Measurements from ENCODE around the gene FLT1. TPM values are rescaled to one million over a fixed set of nuclear protein-coding genes. Genes with fewer than 3 reads are reported as not detected.
A peak's percentile ranks its signal among the peaks of the same experiment; 100 is the strongest.

Gene FLT1
- polyA plus RNA-seq: 1 to 10 TPM in 2 of 4 donors, under 1 TPM in 2; 0.45 to 8.8 (median 3.0) TPM
- long read RNA-seq, donor 1, full-length matches to known transcripts: 2 of 2 reads
- long read RNA-seq, donor 1, partial matches to known transcripts: 0 of 2 reads
- long read RNA-seq, donor 1, other reads (novel, unspliced or antisense): 0 of 2 reads
- long read RNA-seq, donor 2, full-length matches to known transcripts: 1 of 1 reads
- long read RNA-seq, donor 2, partial matches to known transcripts: 0 of 1 reads
- long read RNA-seq, donor 2, other reads (novel, unspliced or antisense): 0 of 1 reads
- long read RNA-seq, donor 3: 0 reads
- long read RNA-seq, donor 4: 0 reads
- long read RNA-seq, donor 5: 0 reads
- long read RNA-seq, donor 6: 0 reads
- long read RNA-seq, donor 7: 0 reads
- long read RNA-seq, donor 8: 0 reads
- long read RNA-seq, donor 9: 0 reads
- long read RNA-seq, donor 10, full-length matches to known transcripts: 1 of 1 reads
- long read RNA-seq, donor 10, partial matches to known transcripts: 0 of 1 reads
- long read RNA-seq, donor 10, other reads (novel, unspliced or antisense): 0 of 1 reads

- FAIRE-seq (no peak), DNase-seq (peak in 1 of 2 donors; percentile 55)
- Histone ChIP-seq H3K4me1 (ENCODE audit: control insufficient read depth in 3 of 3, insufficient read depth in 2 of 3, low read depth in 1 of 3, low read length in 2 of 3) (peaks cover 0 to 8% (median 0%) of the 10 kb centered on the region in 3 donors), H3K27me3 (ENCODE audit: control insufficient read depth in 3 of 3, insufficient read depth in 3 of 3, low read length in 3 of 3) (peaks cover 23 to 59% (median 25%) of the 10 kb centered on the region in 3 donors), H3K36me3 (ENCODE audit: control insufficient read depth in 3 of 3, insufficient read depth in 2 of 3, low read depth in 1 of 3, low read length in 3 of 3) (no peaks in the 10 kb centered on the region), H3K4me3 (ENCODE audit: low read depth in 1 of 3, low read length in 3 of 3) (peak within 1 kb of the TSS; percentile 20 to 47 (median 22)), H3K27ac (ENCODE audit: low read depth in 1 of 3, low read length in 2 of 3) (peak within 1 kb of the TSS in 1 of 3 donors; percentile 63), H3K9me3 (ENCODE audit: control insufficient read depth in 2 of 2, insufficient read depth in 1 of 2, low read depth in 1 of 2, low read length in 1 of 2) (no peaks in the 10 kb centered on the region)
- 0 to 1% (median 0%) methylated on average over 41 to 84 of the region's 84 CpGs for WGBS, 3 donors
Observed at GRCh38 chr13:28494778-28495537, at the start of gene FLT1. Gene FLT1 (minus strand): TSS chr13:28495128. CDS start chr13:28494843, 285 bp downstream.

GRCh38 chr13:28544026-28544425, 49.1 kb upstream of the FLT1 start:
- Histone ChIP-seq H3K9me3 (ENCODE audit: control insufficient read depth in 2 of 2, insufficient read depth in 1 of 2, low read depth in 1 of 2, low read length in 1 of 2) (peaks cover 0 to 19% of the 10 kb centered on the region in 2 donors), H3K27me3 (ENCODE audit: control insufficient read depth in 3 of 3, insufficient read depth in 3 of 3, low read length in 3 of 3) (no peaks in the 10 kb centered on the region), H3K4me3 (ENCODE audit: low read depth in 1 of 3, low read length in 3 of 3) (no peak overlapping the region), H3K36me3 (ENCODE audit: control insufficient read depth in 3 of 3, insufficient read depth in 2 of 3, low read depth in 1 of 3, low read length in 3 of 3) (no peaks in the 10 kb centered on the region), H3K27ac (ENCODE audit: low read depth in 1 of 3, low read length in 2 of 3) (no peak overlapping the region), H3K4me1 (ENCODE audit: control insufficient read depth in 3 of 3, insufficient read depth in 2 of 3, low read depth in 1 of 3, low read length in 2 of 3) (peaks cover 0 to 14% (median 1%) of the 10 kb centered on the region in 3 donors)
- no peak for DNase-seq
- WGBS, 3 donors: 81 to 100% (median 84%) methylated on average over 1 of the region's 1 CpG
- no peak for FAIRE-seq

- DNase-seq (no peak), FAIRE-seq (no peak)
- H3K4me3 ChIP-seq (ENCODE audit: low read depth in 1 of 3, low read length in 3 of 3): no peak overlapping the region
- H3K27ac ChIP-seq (ENCODE audit: low read depth in 1 of 3, low read length in 2 of 3): no peak overlapping the region
- peaks cover 0 to 5% (median 0%) of the 10 kb centered on the region in 3 donors for H3K4me1 ChIP-seq (ENCODE audit: control insufficient read depth in 3 of 3, insufficient read depth in 2 of 3, low read depth in 1 of 3, low read length in 2 of 3)
- WGBS, 3 donors: 76 to 96% (median 87%) methylated on average over 4 of the region's 4 CpGs
- H3K27me3 ChIP-seq (ENCODE audit: control insufficient read depth in 3 of 3, insufficient read depth in 3 of 3, low read length in 3 of 3): no peaks in the 10 kb centered on the region
- H3K9me3 ChIP-seq (ENCODE audit: control insufficient read depth in 2 of 2, insufficient read depth in 1 of 2, low read depth in 1 of 2, low read length in 1 of 2): peaks cover 0 to 19% of the 10 kb centered on the region in 2 donors
- H3K36me3 ChIP-seq (ENCODE audit: control insufficient read depth in 3 of 3, insufficient read depth in 2 of 3, low read depth in 1 of 3, low read length in 3 of 3): no peaks in the 10 kb centered on the region
Observed at GRCh38 chr13:28542804-28543203, 47.9 kb upstream of the FLT1 start.

GRCh38 chr13:28541966-28542365, 47.0 kb upstream of the FLT1 start:
- no peak overlapping the region for H3K4me3 ChIP-seq (ENCODE audit: low read depth in 1 of 3, low read length in 3 of 3)
- FAIRE-seq (no peak), DNase-seq (no peak)
- no peaks in the 10 kb centered on the region for H3K27me3 ChIP-seq (ENCODE audit: control insufficient read depth in 3 of 3, insufficient read depth in 3 of 3, low read length in 3 of 3)
- WGBS, 3 donors: 82 to 88% (median 87%) methylated on average over 2 of the region's 2 CpGs
- peaks cover 0 to 5% (median 0%) of the 10 kb centered on the region in 3 donors for H3K4me1 ChIP-seq (ENCODE audit: control insufficient read depth in 3 of 3, insufficient read depth in 2 of 3, low read depth in 1 of 3, low read length in 2 of 3)
- no peaks in the 10 kb centered on the region for H3K36me3 ChIP-seq (ENCODE audit: control insufficient read depth in 3 of 3, insufficient read depth in 2 of 3, low read depth in 1 of 3, low read length in 3 of 3)
- no peak overlapping the region for H3K27ac ChIP-seq (ENCODE audit: low read depth in 1 of 3, low read length in 2 of 3)
- H3K9me3 ChIP-seq (ENCODE audit: control insufficient read depth in 2 of 2, insufficient read depth in 1 of 2, low read depth in 1 of 2, low read length in 1 of 2): peaks cover 0 to 19% of the 10 kb centered on the region in 2 donors

GRCh38 chr13:28540612-28541011, 45.7 kb upstream of the FLT1 start:
- H3K27ac ChIP-seq (ENCODE audit: low read depth in 1 of 3, low read length in 2 of 3): no peak overlapping the region
- no peaks in the 10 kb centered on the region for H3K36me3 ChIP-seq (ENCODE audit: control insufficient read depth in 3 of 3, insufficient read depth in 2 of 3, low read depth in 1 of 3, low read length in 3 of 3)
- WGBS, 3 donors: 23 to 55% (median 31%) methylated on average over 6 of the region's 6 CpGs
- DNase-seq (no peak), FAIRE-seq (no peak)
- no peak overlapping the region for H3K4me3 ChIP-seq (ENCODE audit: low read depth in 1 of 3, low read length in 3 of 3)
- no peaks in the 10 kb centered on the region for H3K27me3 ChIP-seq (ENCODE audit: control insufficient read depth in 3 of 3, insufficient read depth in 3 of 3, low read length in 3 of 3)
- H3K4me1 ChIP-seq (ENCODE audit: control insufficient read depth in 3 of 3, insufficient read depth in 2 of 3, low read depth in 1 of 3, low read length in 2 of 3): peaks cover 0 to 2% (median 0%) of the 10 kb centered on the region in 3 donors
- H3K9me3 ChIP-seq (ENCODE audit: control insufficient read depth in 2 of 2, insufficient read depth in 1 of 2, low read depth in 1 of 2, low read length in 1 of 2): peaks cover 0 to 21% of the 10 kb centered on the region in 2 donors

- no peak for DNase-seq
- Histone ChIP-seq H3K4me3 (ENCODE audit: low read depth in 1 of 3, low read length in 3 of 3) (no peak overlapping the region), H3K36me3 (ENCODE audit: control insufficient read depth in 3 of 3, insufficient read depth in 2 of 3, low read depth in 1 of 3, low read length in 3 of 3) (no peaks in the 10 kb centered on the region), H3K4me1 (ENCODE audit: control insufficient read depth in 3 of 3, insufficient read depth in 2 of 3, low read depth in 1 of 3, low read length in 2 of 3) (no peaks in the 10 kb centered on the region), H3K9me3 (ENCODE audit: control insufficient read depth in 2 of 2, insufficient read depth in 1 of 2, low read depth in 1 of 2, low read length in 1 of 2) (peaks cover 0 to 26% of the 10 kb centered on the region in 2 donors), H3K27ac (ENCODE audit: low read depth in 1 of 3, low read length in 2 of 3) (no peak overlapping the region), H3K27me3 (ENCODE audit: control insufficient read depth in 3 of 3, insufficient read depth in 3 of 3, low read length in 3 of 3) (no peaks in the 10 kb centered on the region)
- no peak for FAIRE-seq
- 68 to 86% (median 76%) methylated on average over 2 of the region's 2 CpGs for WGBS, 3 donors
Observed at GRCh38 chr13:28539625-28540286, 44.8 kb upstream of the FLT1 start.

- Histone ChIP-seq H3K27ac (ENCODE audit: low read depth in 1 of 3, low read length in 2 of 3) (no peak overlapping the region), H3K27me3 (ENCODE audit: control insufficient read depth in 3 of 3, insufficient read depth in 3 of 3, low read length in 3 of 3) (peaks cover 0 to 4% (median 0%) of the 10 kb centered on the region in 3 donors), H3K4me3 (ENCODE audit: low read depth in 1 of 3, low read length in 3 of 3) (no peak overlapping the region), H3K4me1 (ENCODE audit: control insufficient read depth in 3 of 3, insufficient read depth in 2 of 3, low read depth in 1 of 3, low read length in 2 of 3) (no peaks in the 10 kb centered on the region), H3K9me3 (ENCODE audit: control insufficient read depth in 2 of 2, insufficient read depth in 1 of 2, low read depth in 1 of 2, low read length in 1 of 2) (peaks cover 0 to 19% of the 10 kb centered on the region in 2 donors), H3K36me3 (ENCODE audit: control insufficient read depth in 3 of 3, insufficient read depth in 2 of 3, low read depth in 1 of 3, low read length in 3 of 3) (no peaks in the 10 kb centered on the region)
- FAIRE-seq (no peak), DNase-seq (no peak)
- 43 to 55% (median 48%) methylated on average over 3 of the region's 3 CpGs for WGBS, 3 donors
Observed at GRCh38 chr13:28538932-28539331, 44.0 kb upstream of the FLT1 start.

- no peak for FAIRE-seq
Observed at GRCh38 chr13:28537171-28537570, 42.2 kb upstream of the FLT1 start.

More at GRCh38 chr13:28537171-28537570, 42.2 kb upstream of the FLT1 start:
- Histone ChIP-seq H3K9me3 (ENCODE audit: control insufficient read depth in 2 of 2, insufficient read depth in 1 of 2, low read depth in 1 of 2, low read length in 1 of 2) (peaks cover 0 to 9% of the 10 kb centered on the region in 2 donors), H3K4me1 (ENCODE audit: control insufficient read depth in 3 of 3, insufficient read depth in 2 of 3, low read depth in 1 of 3, low read length in 2 of 3) (no peaks in the 10 kb centered on the region), H3K4me3 (ENCODE audit: low read depth in 1 of 3, low read length in 3 of 3) (no peak overlapping the region), H3K27ac (ENCODE audit: low read depth in 1 of 3, low read length in 2 of 3) (no peak overlapping the region), H3K27me3 (ENCODE audit: control insufficient read depth in 3 of 3, insufficient read depth in 3 of 3, low read length in 3 of 3) (peaks cover 0 to 5% (median 4%) of the 10 kb centered on the region in 3 donors), H3K36me3 (ENCODE audit: control insufficient read depth in 3 of 3, insufficient read depth in 2 of 3, low read depth in 1 of 3, low read length in 3 of 3) (no peaks in the 10 kb centered on the region)
- 52 to 64% (median 52%) methylated on average over 3 of the region's 3 CpGs for WGBS, 3 donors
- DNase-seq: no peak

All from small intestine (tissue), 16 donors.